Bronchial epithelial cell (primary cell): ENCODE results near the gene N4BP2. TPM values are rescaled to one million over a fixed set of nuclear protein-coding genes. Genes with fewer than 3 reads are reported as not detected.

Experiments used
- DNase-seq: peaks from one replicate; pipeline ENCODE4 v3.0.0-alpha.2; 2010; ENCODE audit warnings: low read depth
- FAIRE-seq: peaks from 2 replicates; lab custom pipeline; 2011; peaks lifted over from hg19 to GRCh38; lab: Jason Lieb, UNC
- H3K27me3 ChIP-seq: 2 replicates; pipeline ENCODE4 v1.5.1; 2011; ENCODE audit warnings: low read length; ENCODE audit not compliant: control insufficient read depth, insufficient read depth
- H3K36me3 ChIP-seq: 2 replicates; pipeline ENCODE4 v1.5.1; 2011; ENCODE audit warnings: low read length; ENCODE audit not compliant: control insufficient read depth, insufficient read depth
- H3K4me3 ChIP-seq: 2 replicates; pipeline ENCODE4 v1.5.1; 2011; ENCODE audit warnings: mild to moderate bottlenecking, low read depth, low read length, control low read depth
- CTCF ChIP-seq: IDR thresholded peaks from 2 replicates; pipeline ENCODE4 v1.5.1; 2011; ENCODE audit warnings: mild to moderate bottlenecking, moderate library complexity, low read length, control low read depth, inconsistent platforms; ENCODE audit not compliant: insufficient read depth, severe bottlenecking
- total RNA-seq: library from RNA; depleted of rRNA; stranded (reverse); fragments of >200 nt; gene quantifications from 2 replicates; pipeline ENCODE4 v1.2.1, GENCODE V29; 2014

N4BP2 gene
- total RNA-seq, 1 donor from 2014 or later, result 9.0 TPM

- H3K27me3 ChIP-seq, result no peaks in the 10 kb centered on the region
- H3K4me3 ChIP-seq, result no peak overlapping the region
- no peak for TF ChIP-seq CTCF
- DNase-seq (no peak), FAIRE-seq (no peak)
- no peaks in the 10 kb centered on the region for H3K36me3 ChIP-seq
Measured at GRCh38 chr4:40199179-40199670, 142.6 kb downstream of the N4BP2 start.

- DNase-seq (no peak), FAIRE-seq (no peak)
- Histone ChIP-seq H3K36me3 (no peaks in the 10 kb centered on the region), H3K27me3 (no peaks in the 10 kb centered on the region), H3K4me3 (no peak overlapping the region)
- no peak for TF ChIP-seq CTCF
Measured at GRCh38 chr4:40199999-40200874, 143.6 kb downstream of the N4BP2 start.

DNA sequence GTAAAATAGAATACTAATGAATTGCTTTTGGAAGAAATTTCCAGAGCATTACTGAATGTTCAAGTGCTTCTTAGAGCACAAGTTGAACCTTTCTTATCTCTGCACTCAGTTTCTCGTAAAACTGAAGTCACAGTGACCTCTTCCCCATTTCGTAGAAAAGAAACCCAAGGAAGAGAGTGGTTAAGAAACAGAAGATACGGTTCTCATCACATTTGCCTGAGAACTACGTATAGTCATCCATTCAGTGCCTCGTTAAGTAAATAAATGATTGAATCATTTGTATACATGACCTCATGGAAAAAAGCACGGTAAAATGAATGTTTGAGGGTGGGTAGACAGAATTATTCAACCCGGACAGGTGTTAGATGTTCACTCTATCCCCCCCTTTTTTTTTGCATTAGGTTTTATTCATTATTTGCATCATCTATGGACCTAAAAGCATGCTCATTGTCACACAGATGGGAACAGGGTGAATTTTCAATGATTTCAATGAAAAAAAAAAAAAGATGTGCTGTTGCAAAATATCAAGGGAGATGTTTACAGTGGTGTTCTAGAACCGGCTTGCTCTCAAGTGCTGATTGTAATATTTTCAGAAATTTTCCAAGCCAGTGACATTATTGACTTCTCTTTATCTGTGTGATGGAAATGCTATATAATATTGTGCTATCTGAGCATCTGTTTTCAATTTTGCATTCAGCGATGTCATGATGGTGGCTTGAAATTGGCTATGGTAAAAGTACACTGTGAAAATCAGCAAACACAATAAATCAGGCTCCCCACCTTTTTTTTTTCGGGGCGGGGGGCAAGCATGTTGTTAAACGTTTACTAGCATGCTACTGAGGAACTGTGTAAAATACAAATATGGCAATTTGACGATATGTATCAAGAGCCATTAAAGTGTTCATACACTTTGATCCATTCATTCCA lies 144.5 kb downstream of the N4BP2 start:
- Histone ChIP-seq H3K36me3 (no peaks in the 10 kb centered on the region), H3K4me3 (no peak overlapping the region), H3K27me3 (no peaks in the 10 kb centered on the region)
- DNase-seq (peak; percentile 70), FAIRE-seq (no peak)
- TF ChIP-seq CTCF, result no peak

DNA sequence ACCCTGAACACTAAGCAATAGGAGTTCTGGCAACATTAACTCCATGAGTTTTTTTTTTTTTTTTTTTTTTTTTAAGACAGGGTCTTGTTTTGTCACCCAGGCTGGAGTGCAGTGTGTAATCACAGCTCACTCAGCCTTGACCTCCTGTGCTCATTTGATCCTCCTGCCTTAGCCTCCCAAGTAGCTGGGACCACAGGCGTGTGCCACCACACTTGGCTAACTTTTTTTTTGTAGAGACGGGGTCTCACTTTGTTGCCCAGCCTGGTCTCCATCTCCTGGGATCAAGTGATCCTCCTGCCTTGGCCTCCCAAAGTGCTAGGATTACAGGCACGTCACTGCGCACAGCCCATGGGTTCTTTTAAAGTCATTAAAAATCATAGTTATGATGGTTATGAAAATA lies 145.2 kb downstream of the N4BP2 start:
- no peak for TF ChIP-seq CTCF
- no peaks in the 10 kb centered on the region for H3K36me3 ChIP-seq
- H3K4me3 ChIP-seq, result no peak overlapping the region
- no peak for FAIRE-seq
- H3K27me3 ChIP-seq, result no peaks in the 10 kb centered on the region
- DNase-seq, result no peak

DNA sequence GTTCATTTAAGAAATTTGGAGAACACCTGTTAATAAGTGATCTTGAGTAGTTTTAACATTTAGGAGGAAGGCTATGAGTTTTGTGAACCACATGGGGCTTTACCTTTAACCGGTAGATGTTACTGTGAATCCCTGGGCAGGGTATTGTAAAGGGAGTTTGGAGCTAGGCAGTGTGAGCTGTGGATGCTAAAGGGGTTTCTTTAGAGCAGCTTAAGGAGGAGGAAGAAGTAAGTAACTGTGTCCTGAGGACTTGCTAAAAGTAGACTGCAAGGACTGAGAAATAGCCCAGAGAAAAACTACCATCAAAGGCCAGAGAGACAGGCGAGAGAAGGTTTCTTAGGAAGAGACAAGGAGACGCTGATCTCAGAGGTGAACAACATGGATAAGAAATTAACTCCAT lies 145.8 kb downstream of the N4BP2 start:
- no peak for FAIRE-seq
- H3K36me3 ChIP-seq, result no peaks in the 10 kb centered on the region
- H3K4me3 ChIP-seq, result no peak overlapping the region
- TF ChIP-seq CTCF, result no peak
- no peak for DNase-seq
- H3K27me3 ChIP-seq, result no peaks in the 10 kb centered on the region
